GM19395 (cell line): ENCODE results near the gene HBD.
"Not testable (repeated sequence)": the region's sequence is repeated elsewhere in the genome, so short reads cannot be mapped to it uniquely, and the experiment has no call there.

ENCODE experiments used
- ATAC-seq: cut with Tn5 transposase; IDR thresholded peaks from one replicate; pipeline ENCODE4 v1.9.1; 2021; ENCODE audit warnings: mild to moderate bottlenecking, moderate library complexity; ENCODE audit not compliant: unreplicated experiment

HBD gene

GRCh38 chr11:5253440-5253839, 19.2 kb upstream of the HBD start:
- not testable (repeated sequence) for ATAC-seq

- no peak for ATAC-seq
Measured at GRCh38 chr11:5252919-5253265, 18.6 kb upstream of the HBD start.

GRCh38 chr11:5252192-5252918, 18.1 kb upstream of the HBD start:
- ATAC-seq, result no peak

- no peak for ATAC-seq
Measured at GRCh38 chr11:5251746-5252145, 17.5 kb upstream of the HBD start.

DNA sequence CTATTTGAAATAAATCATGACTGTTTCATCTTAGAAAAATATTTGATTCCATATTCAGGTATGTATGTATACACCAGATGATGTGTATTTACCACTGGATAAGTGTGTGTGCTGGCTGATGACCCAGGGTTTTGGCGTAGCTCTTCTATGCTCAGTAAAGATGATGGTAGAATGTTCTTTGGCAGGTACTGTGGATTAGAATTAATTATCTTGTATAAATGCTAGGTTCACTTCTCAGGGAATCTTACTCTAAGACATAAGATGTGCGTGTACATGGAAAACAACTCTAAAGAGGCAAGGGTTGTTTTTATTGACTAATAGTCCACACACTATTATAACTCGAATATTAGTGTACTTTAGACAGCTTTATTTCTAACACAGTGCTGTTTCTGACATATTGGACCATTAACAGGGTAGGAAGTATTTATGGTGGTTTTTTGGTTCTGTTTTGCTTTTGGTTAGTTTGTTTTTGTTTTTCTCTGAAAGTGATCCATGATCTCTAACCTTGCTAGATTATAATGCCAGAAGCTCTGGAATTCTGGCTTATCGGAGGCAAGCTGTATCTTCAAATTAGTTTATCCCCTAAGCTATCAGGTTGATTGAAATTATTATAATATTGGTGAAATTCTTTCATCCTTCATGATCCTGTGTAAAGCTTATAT, 16.4 kb upstream of the HBD start:
- ATAC-seq, result no peak

- not testable (repeated sequence) for ATAC-seq
Measured at GRCh38 chr11:5249807-5250396, 15.6 kb upstream of the HBD start, which contains the start of gene HBG1. TSS of gene HBG1 (minus strand) at chr11:5249857. CDS start at chr11:5249804, 53 bp downstream.

- ATAC-seq, result not testable (repeated sequence)
Measured at GRCh38 chr11:5248498-5248897, 14.2 kb upstream of the HBD start.

DNA sequence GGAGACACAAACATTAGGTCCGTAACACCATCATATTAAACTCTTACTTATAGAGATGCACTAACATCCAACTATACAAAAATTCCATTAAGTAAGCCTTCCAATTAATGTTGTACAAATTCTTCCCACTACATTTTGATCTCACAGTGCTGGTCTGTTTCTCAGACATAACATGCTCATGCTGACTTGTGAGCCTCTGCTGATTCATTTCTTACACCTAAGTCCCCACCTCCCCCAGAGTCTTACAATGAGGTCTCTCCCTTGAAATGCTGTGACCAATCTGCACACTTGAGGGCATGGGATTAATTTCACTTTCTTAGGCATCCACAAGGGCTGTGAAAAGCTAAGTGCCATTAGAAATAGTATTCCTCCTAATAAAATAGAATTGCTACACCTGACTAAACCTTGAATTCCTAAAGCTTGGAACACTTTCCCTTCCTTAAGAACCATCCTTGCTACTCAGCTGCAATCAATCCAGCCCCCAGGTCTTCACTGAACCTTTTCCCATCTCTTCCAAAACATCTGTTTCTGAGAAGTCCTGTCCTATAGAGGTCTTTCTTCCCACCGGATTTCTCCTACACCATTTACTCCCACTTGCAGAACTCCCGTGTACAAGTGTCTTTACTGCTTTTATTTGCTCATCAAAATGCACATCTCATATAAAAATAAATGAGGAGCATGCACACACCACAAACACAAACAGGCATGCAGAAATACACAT, 13.3 kb upstream of the HBD start:
- no peak for ATAC-seq

GRCh38 chr11:5246772-5247471, 12.6 kb upstream of the HBD start:
- no peak for ATAC-seq

GRCh38 chr11:5245155-5245554, 10.9 kb upstream of the HBD start:
- ATAC-seq, result no peak

- ATAC-seq, result no peak
Measured at GRCh38 chr11:5243816-5244180, 9.5 kb upstream of the HBD start.

- ATAC-seq, result peak; percentile 66
Measured at GRCh38 chr11:5242933-5243815, 8.9 kb upstream of the HBD start.

GRCh38 chr11:5242208-5242607, 7.9 kb upstream of the HBD start:
- no peak for ATAC-seq

DNA sequence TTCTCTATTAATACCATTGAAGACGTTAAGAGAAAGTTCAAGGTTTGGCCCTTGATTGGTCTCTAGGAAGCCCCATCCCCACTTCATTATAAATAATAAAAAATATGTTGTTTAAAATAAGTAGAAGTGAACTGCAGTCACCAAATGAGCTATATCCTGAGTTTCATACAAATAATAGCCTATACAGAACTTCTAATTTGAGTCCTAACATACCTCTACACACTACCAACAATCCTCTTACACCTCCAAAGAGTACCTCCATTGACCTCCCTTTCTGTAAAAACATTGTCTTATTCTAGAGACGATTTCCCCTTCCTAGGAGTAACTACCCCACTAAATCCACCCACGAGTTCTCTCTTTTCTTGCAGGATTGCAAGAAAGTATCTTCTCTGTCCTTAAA, 7.2 kb upstream of the HBD start:
- no peak for ATAC-seq

DNA sequence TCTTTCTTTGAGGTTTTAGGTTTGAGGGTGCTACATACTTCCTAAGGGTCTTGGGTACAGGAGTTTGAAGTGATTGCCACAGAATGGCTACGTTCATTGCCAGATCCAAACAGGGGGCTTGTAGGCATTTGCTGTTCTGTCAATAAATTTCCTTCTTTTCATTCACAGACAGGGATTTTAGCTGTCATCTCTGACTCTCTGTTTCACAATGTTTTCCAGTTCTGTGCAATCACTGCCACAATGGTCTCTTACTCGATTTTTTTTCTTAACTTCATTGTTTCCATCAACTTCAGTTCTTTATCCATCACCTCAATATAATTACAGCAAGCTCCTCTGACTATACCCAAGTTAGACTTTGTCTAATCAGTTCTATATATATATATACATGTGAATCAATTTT, 6.2 kb upstream of the HBD start:
- no peak for ATAC-seq

GRCh38 chr11:5240056-5240455, 5.8 kb upstream of the HBD start:
- no peak for ATAC-seq

- no peak for ATAC-seq
Measured at GRCh38 chr11:5239046-5239445, 4.8 kb upstream of the HBD start.

GRCh38 chr11:5238486-5238885, 4.2 kb upstream of the HBD start:
- ATAC-seq, result no peak

- no peak for ATAC-seq
Measured at GRCh38 chr11:5237420-5237819, 3.1 kb upstream of the HBD start.
